ENCODE results near the gene MAZ. TPM values are rescaled to one million over a fixed set of nuclear protein-coding genes. Genes with fewer than 3 reads are reported as not detected.

Gene MAZ
- total RNA-seq, 2 donors from 2014 or later, result 180 to 188 TPM

GRCh38 chr16:29824589-29825144, 18.3 kb downstream of the MAZ start:
- H3K4me3 ChIP-seq, result no peak overlapping the region
- DNase-seq (ENCODE audit: low spot score), result no peak
- intact Hi-C loops (cut with DNase I), result loop anchor here (10.0 kb wide), 1 partner anchor 140 kb away; the partner anchor contains the start of gene TMEM219
- no peaks in the 10 kb centered on the region for H3K27me3 ChIP-seq (replicated peaks; ENCODE audit: insufficient read depth)
- 48% methylated on average over 7 of the region's 7 CpGs for WGBS
- H3K36me3 ChIP-seq, result no peaks in the 10 kb centered on the region
- peaks cover 12% of the 10 kb centered on the region for H3K4me1 ChIP-seq (replicated peaks)
- TF ChIP-seq POLR2AphosphoS5 (IDR thresholded peaks at IDR 0.05), result no peak
- TF ChIP-seq CTCF (IDR thresholded peaks at IDR 0.05), result no peak
- no peak for TF ChIP-seq POLR2A (IDR thresholded peaks at IDR 0.05)
- H3K27ac ChIP-seq, result peak overlapping the region; percentile 54
- H3K9me3 ChIP-seq, result no peaks in the 10 kb centered on the region

- DNase-seq (ENCODE audit: low spot score), result no peak
- no peak overlapping the region for H3K4me3 ChIP-seq
- 52% methylated on average over 10 of the region's 10 CpGs for WGBS
Measured at GRCh38 chr16:29825145-29826044, 19.1 kb downstream of the MAZ start.

DNA sequence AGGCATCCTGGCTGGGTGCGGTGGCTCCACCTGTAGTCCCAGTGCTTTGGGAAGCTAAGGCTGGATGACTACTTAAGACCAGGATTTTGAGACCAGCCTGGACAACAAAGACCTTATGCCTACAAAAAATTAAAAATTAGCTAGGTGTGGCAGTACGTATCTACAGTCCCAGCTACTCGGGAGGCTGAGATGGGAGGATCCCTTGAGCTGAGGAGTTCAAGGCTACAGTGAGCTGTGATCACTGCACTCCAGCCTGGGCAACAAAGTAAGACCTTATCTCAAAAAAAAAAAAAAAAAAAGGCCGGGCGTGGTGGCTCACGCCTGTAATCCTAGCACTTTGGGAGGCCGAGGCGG, 20.0 kb downstream of the MAZ start:
- H3K9me3 ChIP-seq, result no peaks in the 10 kb centered on the region
- no peaks in the 10 kb centered on the region for H3K27me3 ChIP-seq (replicated peaks; ENCODE audit: insufficient read depth)
- intact Hi-C loops (cut with DNase I), result loop anchor here (10.0 kb wide), 1 partner anchor 138 kb away; the partner anchor contains the start of gene TMEM219
- TF ChIP-seq POLR2A (IDR thresholded peaks at IDR 0.05), result no peak
- TF ChIP-seq CTCF (IDR thresholded peaks at IDR 0.05), result no peak
- TF ChIP-seq POLR2AphosphoS5 (IDR thresholded peaks at IDR 0.05), result no peak
- no peak overlapping the region for H3K27ac ChIP-seq
- H3K4me3 ChIP-seq, result no peak overlapping the region
- H3K4me1 ChIP-seq (replicated peaks), result peaks cover 12% of the 10 kb centered on the region
- H3K36me3 ChIP-seq, result no peaks in the 10 kb centered on the region
- WGBS, result 96% methylated on average over 8 of the region's 8 CpGs
- no peak for DNase-seq (ENCODE audit: low spot score)

More at GRCh38 chr16:29825145-29826044, 19.1 kb downstream of the MAZ start:
- intact Hi-C loops (cut with DNase I), result loop anchor here (10.0 kb wide), 1 partner anchor 139 kb away; the partner anchor contains the start of gene TMEM219
- no peaks in the 10 kb centered on the region for H3K9me3 ChIP-seq
- no peak for TF ChIP-seq CTCF (IDR thresholded peaks at IDR 0.05)
- no peak for TF ChIP-seq POLR2A (IDR thresholded peaks at IDR 0.05)
- TF ChIP-seq POLR2AphosphoS5 (IDR thresholded peaks at IDR 0.05), result no peak
- H3K4me1 ChIP-seq (replicated peaks), result peaks cover 12% of the 10 kb centered on the region
- no peaks in the 10 kb centered on the region for H3K36me3 ChIP-seq
- no peaks in the 10 kb centered on the region for H3K27me3 ChIP-seq (replicated peaks; ENCODE audit: insufficient read depth)
- peak overlapping the region; percentile 45 to 54 for H3K27ac ChIP-seq

DNA sequence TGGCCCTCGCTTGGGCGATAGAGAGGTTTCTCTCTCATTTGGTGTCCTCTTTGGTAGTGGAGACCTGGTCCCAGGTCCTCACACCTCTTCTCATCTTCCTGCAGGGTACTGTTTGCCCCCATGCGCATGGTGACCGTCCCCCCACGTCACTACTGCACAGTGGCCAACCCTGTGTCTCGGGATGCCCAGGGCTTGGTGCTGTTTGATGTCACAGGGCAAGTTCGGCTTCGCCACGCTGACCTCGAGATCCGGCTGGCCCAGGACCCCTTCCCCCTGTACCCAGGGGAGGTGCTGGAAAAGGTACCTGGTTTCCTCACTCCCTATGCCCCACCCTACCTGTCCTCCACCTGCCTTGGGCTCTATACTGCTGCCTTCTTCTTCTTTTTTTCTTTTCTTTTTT, 24.4 kb downstream of the MAZ start:
- Histone ChIP-seq H3K27ac (no peak overlapping the region), H3K4me1 (replicated peaks) (no peaks in the 10 kb centered on the region), H3K9me3 (no peaks in the 10 kb centered on the region), H3K27me3 (replicated peaks; ENCODE audit: insufficient read depth) (no peaks in the 10 kb centered on the region), H3K4me3 (no peak overlapping the region), H3K36me3 (peaks cover 6 to 13% of the 10 kb centered on the region in 2 donors)
- no peak for DNase-seq (ENCODE audit: low spot score)
- TF ChIP-seq POLR2AphosphoS5 (IDR thresholded peaks at IDR 0.05) (no peak), CTCF (IDR thresholded peaks at IDR 0.05) (no peak), POLR2A (IDR thresholded peaks at IDR 0.05) (no peak)
- intact Hi-C loops (cut with DNase I), result no loop called here
- WGBS, result 98% methylated on average over 11 of the region's 11 CpGs

Data from prostate gland (tissue), 2 donors.